ENCODE results near the gene PRPSAP1.
"Not testable (repeated sequence)": the region's sequence is repeated elsewhere in the genome, so short reads cannot be mapped to it uniquely, and the experiment has no call there.

Gene PRPSAP1

GRCh38 chr17:76333673-76334505 is 19.8 kb downstream of the PRPSAP1 start:
- H3K4me3 Mint-ChIP-seq, result no peak overlapping the region
- H3K36me3 Mint-ChIP-seq (ENCODE audit: low read depth), result peaks cover 8% of the 10 kb centered on the region
- no peaks in the 10 kb centered on the region for H3K9me3 Mint-ChIP-seq
- H3K4me1 Mint-ChIP-seq (ENCODE audit: low read depth), result peaks cover 4% of the 10 kb centered on the region
- no peak overlapping the region for H3K27ac Mint-ChIP-seq
- H3K27me3 Mint-ChIP-seq (ENCODE audit: low read depth), result no peaks in the 10 kb centered on the region

GRCh38 chr17:76331083-76331482 is 22.6 kb downstream of the PRPSAP1 start:
- no peak overlapping the region for H3K4me3 Mint-ChIP-seq
- no peaks in the 10 kb centered on the region for H3K27me3 Mint-ChIP-seq (ENCODE audit: low read depth)
- H3K9me3 Mint-ChIP-seq, result no peaks in the 10 kb centered on the region
- no peak overlapping the region for H3K27ac Mint-ChIP-seq
- peaks cover 17% of the 10 kb centered on the region for H3K36me3 Mint-ChIP-seq (ENCODE audit: low read depth)
- no peaks in the 10 kb centered on the region for H3K4me1 Mint-ChIP-seq (ENCODE audit: low read depth)

GRCh38 chr17:76329664-76330063 is 24.1 kb downstream of the PRPSAP1 start:
- no peaks in the 10 kb centered on the region for H3K4me1 Mint-ChIP-seq (ENCODE audit: low read depth)
- no peak overlapping the region for H3K27ac Mint-ChIP-seq
- no peak overlapping the region for H3K4me3 Mint-ChIP-seq
- no peaks in the 10 kb centered on the region for H3K27me3 Mint-ChIP-seq (ENCODE audit: low read depth)
- peaks cover 17% of the 10 kb centered on the region for H3K36me3 Mint-ChIP-seq (ENCODE audit: low read depth)
- no peaks in the 10 kb centered on the region for H3K9me3 Mint-ChIP-seq

GRCh38 chr17:76327696-76328095 is 26.0 kb downstream of the PRPSAP1 start:
- no peaks in the 10 kb centered on the region for H3K9me3 Mint-ChIP-seq
- H3K4me1 Mint-ChIP-seq (ENCODE audit: low read depth), result no peaks in the 10 kb centered on the region
- no peak overlapping the region for H3K27ac Mint-ChIP-seq
- H3K36me3 Mint-ChIP-seq (ENCODE audit: low read depth), result peaks cover 24% of the 10 kb centered on the region
- no peak overlapping the region for H3K4me3 Mint-ChIP-seq
- no peaks in the 10 kb centered on the region for H3K27me3 Mint-ChIP-seq (ENCODE audit: low read depth)

- peaks cover 23% of the 10 kb centered on the region for H3K36me3 Mint-ChIP-seq (ENCODE audit: low read depth)
- no peak overlapping the region for H3K27ac Mint-ChIP-seq
- no peaks in the 10 kb centered on the region for H3K27me3 Mint-ChIP-seq (ENCODE audit: low read depth)
- no peaks in the 10 kb centered on the region for H3K9me3 Mint-ChIP-seq
- no peaks in the 10 kb centered on the region for H3K4me1 Mint-ChIP-seq (ENCODE audit: low read depth)
- H3K4me3 Mint-ChIP-seq, result no peak overlapping the region
These were observed 27.4 kb downstream of the PRPSAP1 start for GRCh38 chr17:76326306-76326705.

- Mint-ChIP-seq H3K27me3 (ENCODE audit: low read depth) (no peaks in the 10 kb centered on the region), H3K9me3 (no peaks in the 10 kb centered on the region), H3K4me3 (no peak overlapping the region), H3K27ac (no peak overlapping the region), H3K36me3 (ENCODE audit: low read depth) (peaks cover 21% of the 10 kb centered on the region), H3K4me1 (ENCODE audit: low read depth) (peaks cover 3% of the 10 kb centered on the region)
These were observed 35.1 kb downstream of the PRPSAP1 start for GRCh38 chr17:76318586-76318985.

- no peak overlapping the region for H3K27ac Mint-ChIP-seq
- H3K27me3 Mint-ChIP-seq (ENCODE audit: low read depth), result no peaks in the 10 kb centered on the region
- H3K4me3 Mint-ChIP-seq, result no peak overlapping the region
- no peaks in the 10 kb centered on the region for H3K9me3 Mint-ChIP-seq
- H3K4me1 Mint-ChIP-seq (ENCODE audit: low read depth), result peaks cover 3% of the 10 kb centered on the region
- peaks cover 26% of the 10 kb centered on the region for H3K36me3 Mint-ChIP-seq (ENCODE audit: low read depth)
These were observed 36.2 kb downstream of the PRPSAP1 start for GRCh38 chr17:76317535-76317934.

GRCh38 chr17:76314392-76315227 is 39.1 kb downstream of the PRPSAP1 start:
- peaks cover 24% of the 10 kb centered on the region for H3K36me3 Mint-ChIP-seq (ENCODE audit: low read depth)
- peaks cover 3% of the 10 kb centered on the region for H3K4me1 Mint-ChIP-seq (ENCODE audit: low read depth)
- H3K27me3 Mint-ChIP-seq (ENCODE audit: low read depth), result no peaks in the 10 kb centered on the region
- H3K9me3 Mint-ChIP-seq, result no peaks in the 10 kb centered on the region
- H3K27ac Mint-ChIP-seq, result no peak overlapping the region
- no peak overlapping the region for H3K4me3 Mint-ChIP-seq

GRCh38 chr17:76312735-76313134 is 41.0 kb downstream of the PRPSAP1 start:
- H3K36me3 Mint-ChIP-seq (ENCODE audit: low read depth), result peaks cover 22% of the 10 kb centered on the region
- H3K4me1 Mint-ChIP-seq (ENCODE audit: low read depth), result peaks cover 3% of the 10 kb centered on the region
- H3K4me3 Mint-ChIP-seq, result no peak overlapping the region
- H3K27ac Mint-ChIP-seq, result no peak overlapping the region
- H3K27me3 Mint-ChIP-seq (ENCODE audit: low read depth), result no peaks in the 10 kb centered on the region
- no peaks in the 10 kb centered on the region for H3K9me3 Mint-ChIP-seq

- Mint-ChIP-seq H3K9me3 (no peaks in the 10 kb centered on the region), H3K27me3 (ENCODE audit: low read depth) (no peaks in the 10 kb centered on the region)
These were observed 44.3 kb downstream of the PRPSAP1 start for GRCh38 chr17:76309461-76309860.

GRCh38 chr17:76307966-76308338 is 45.8 kb downstream of the PRPSAP1 start, which contains the start of gene QRICH2:
TSS of gene QRICH2 (minus strand) at chr17:76308276. CDS start at chr17:76307998, 278 bp downstream.
- no peaks in the 10 kb centered on the region for H3K9me3 Mint-ChIP-seq
- peaks cover 1% of the 10 kb centered on the region for H3K4me1 Mint-ChIP-seq (ENCODE audit: low read depth)
- H3K27me3 Mint-ChIP-seq (ENCODE audit: low read depth), result no peaks in the 10 kb centered on the region
- H3K36me3 Mint-ChIP-seq (ENCODE audit: low read depth), result peaks cover 8% of the 10 kb centered on the region
- H3K4me3 Mint-ChIP-seq, result no peak within 1 kb of the TSS
- no peak within 1 kb of the TSS for H3K27ac Mint-ChIP-seq

More at GRCh38 chr17:76309461-76309860, 44.3 kb downstream of the PRPSAP1 start:
- peaks cover 18% of the 10 kb centered on the region for H3K36me3 Mint-ChIP-seq (ENCODE audit: low read depth)
- no peak overlapping the region for H3K4me3 Mint-ChIP-seq
- H3K27ac Mint-ChIP-seq, result no peak overlapping the region
- H3K4me1 Mint-ChIP-seq (ENCODE audit: low read depth), result no peaks in the 10 kb centered on the region

GRCh38 chr17:76307299-76307965 is 46.3 kb downstream of the PRPSAP1 start:
- no peak overlapping the region for H3K27ac Mint-ChIP-seq

GRCh38 chr17:76305135-76305454 is 48.6 kb downstream of the PRPSAP1 start:
- H3K4me1 Mint-ChIP-seq (ENCODE audit: low read depth); H3K27ac Mint-ChIP-seq; H3K9me3 Mint-ChIP-seq; H3K27me3 Mint-ChIP-seq (ENCODE audit: low read depth); H3K36me3 Mint-ChIP-seq (ENCODE audit: low read depth); H3K4me3 Mint-ChIP-seq: not testable (repeated sequence)

More at GRCh38 chr17:76307299-76307965, 46.3 kb downstream of the PRPSAP1 start:
- H3K9me3 Mint-ChIP-seq, result no peaks in the 10 kb centered on the region
- H3K4me3 Mint-ChIP-seq, result no peak overlapping the region
- no peaks in the 10 kb centered on the region for H3K27me3 Mint-ChIP-seq (ENCODE audit: low read depth)
- H3K4me1 Mint-ChIP-seq (ENCODE audit: low read depth), result peaks cover 1% of the 10 kb centered on the region
- H3K36me3 Mint-ChIP-seq (ENCODE audit: low read depth), result peaks cover 6% of the 10 kb centered on the region

GRCh38 chr17:76304226-76305134 is 49.2 kb downstream of the PRPSAP1 start:
- no peaks in the 10 kb centered on the region for H3K9me3 Mint-ChIP-seq
- peaks cover 1% of the 10 kb centered on the region for H3K4me1 Mint-ChIP-seq (ENCODE audit: low read depth)
- no peak overlapping the region for H3K27ac Mint-ChIP-seq
- H3K27me3 Mint-ChIP-seq (ENCODE audit: low read depth), result no peaks in the 10 kb centered on the region
- no peak overlapping the region for H3K4me3 Mint-ChIP-seq
- H3K36me3 Mint-ChIP-seq (ENCODE audit: low read depth), result peaks cover 2% of the 10 kb centered on the region
